Lower lobe of right lung (tissue), 2 donors: ENCODE data around the gene ERLIN1. TPM values are rescaled to one million over a fixed set of nuclear protein-coding genes. Genes with fewer than 3 reads are reported as not detected.

ENCODE experiments used
- ATAC-seq, 2 donors: fragments of 200-7000 bp; cut with Tn5 transposase; one replicate each; pipeline ENCODE4 v1.9.1; 2020 to 2022; ENCODE audit warnings: mild to moderate bottlenecking in 2 of 2, moderate library complexity in 2 of 2
- DNase-seq: peaks from one replicate; pipeline ENCODE4 v3.0.0-alpha.2; 2020
- H3K27ac ChIP-seq: fragments of 200-600 bp; one replicate; pipeline ENCODE4 v1.8.0; 2022
- H3K27me3 ChIP-seq: fragments of 200-600 bp; one replicate; pipeline ENCODE4 v1.8.0; 2022; ENCODE audit warnings: low read depth
- H3K36me3 ChIP-seq: fragments of 200-600 bp; one replicate; pipeline ENCODE4 v1.8.0; 2022; ENCODE audit warnings: mild to moderate bottlenecking
- H3K4me1 ChIP-seq: fragments of 200-600 bp; one replicate; pipeline ENCODE4 v1.8.0; 2022
- H3K4me3 ChIP-seq: fragments of 200-600 bp; one replicate; pipeline ENCODE4 v1.8.0; 2022; ENCODE audit warnings: mild to moderate bottlenecking
- H3K9me3 ChIP-seq: fragments of 200-600 bp; one replicate; pipeline ENCODE4 v1.8.0; 2022
- intact Hi-C: fragments of 100-400 bp; cut with DNase I; formaldehyde crosslinking; loops from one replicate; pipeline ENCODE4 v1.11.0; 2022
- total RNA-seq: library from RNA; stranded (reverse); fragmentation: NEBNext Ultra II Directional; extraction: Animal tissue kit (Norgen Biotek cat#: 25700); gene quantifications from one replicate; pipeline ENCODE4 v1.2.1, GENCODE V29; 2021
- TF ChIP-seq, protein P1 (sequence below): fragments of 200-600 bp; IDR thresholded peaks from one replicate; pipeline ENCODE4 v1.8.0; 2022; ENCODE audit warnings: antibody characterized with exemption, mild to moderate bottlenecking
- donor health status: DM: no; HTN: yes; CAD: no; lungs with severe emphysema.

Gene ERLIN1
- total RNA-seq, 1 donor from 2014 or later = 31.9 TPM

DNA sequence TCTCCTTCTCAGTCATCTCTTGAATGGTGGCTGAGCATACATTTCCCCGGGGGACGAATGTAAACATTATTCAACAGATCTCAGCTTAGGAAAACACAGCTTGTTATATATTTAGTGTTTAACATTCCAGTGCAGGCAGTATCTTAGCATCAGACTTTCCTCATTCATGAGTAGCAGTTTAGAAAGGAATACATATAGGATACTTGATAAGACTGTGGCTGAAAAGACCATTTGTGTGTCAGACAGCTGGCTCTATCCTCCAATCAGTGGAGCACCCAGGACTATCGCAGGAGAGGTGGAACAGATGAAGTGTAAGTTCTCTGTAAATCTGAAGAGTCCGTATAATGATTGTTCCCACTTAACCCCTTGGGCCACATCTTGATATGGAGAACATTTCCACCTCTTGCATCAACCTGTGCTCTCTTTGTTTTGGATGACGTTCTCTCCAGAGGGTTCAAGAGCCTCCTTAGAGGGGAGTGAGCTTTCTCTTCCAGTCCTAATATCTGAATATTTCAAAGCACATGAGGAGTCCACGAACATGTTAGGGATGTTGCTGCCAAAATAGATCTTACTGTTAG lies 34.0 kb downstream of the ERLIN1 start:
- H3K27ac ChIP-seq = no peak overlapping the region
- ATAC-seq (no peak), DNase-seq (no peak)
- intact Hi-C loops = no loop called here
- no peaks in the 10 kb centered on the region for H3K27me3 ChIP-seq
- H3K4me1 ChIP-seq = no peaks in the 10 kb centered on the region
- no peak overlapping the region for H3K4me3 ChIP-seq
- H3K36me3 ChIP-seq = peaks cover 72% of the 10 kb centered on the region
- TF ChIP-seq, protein P1, sequence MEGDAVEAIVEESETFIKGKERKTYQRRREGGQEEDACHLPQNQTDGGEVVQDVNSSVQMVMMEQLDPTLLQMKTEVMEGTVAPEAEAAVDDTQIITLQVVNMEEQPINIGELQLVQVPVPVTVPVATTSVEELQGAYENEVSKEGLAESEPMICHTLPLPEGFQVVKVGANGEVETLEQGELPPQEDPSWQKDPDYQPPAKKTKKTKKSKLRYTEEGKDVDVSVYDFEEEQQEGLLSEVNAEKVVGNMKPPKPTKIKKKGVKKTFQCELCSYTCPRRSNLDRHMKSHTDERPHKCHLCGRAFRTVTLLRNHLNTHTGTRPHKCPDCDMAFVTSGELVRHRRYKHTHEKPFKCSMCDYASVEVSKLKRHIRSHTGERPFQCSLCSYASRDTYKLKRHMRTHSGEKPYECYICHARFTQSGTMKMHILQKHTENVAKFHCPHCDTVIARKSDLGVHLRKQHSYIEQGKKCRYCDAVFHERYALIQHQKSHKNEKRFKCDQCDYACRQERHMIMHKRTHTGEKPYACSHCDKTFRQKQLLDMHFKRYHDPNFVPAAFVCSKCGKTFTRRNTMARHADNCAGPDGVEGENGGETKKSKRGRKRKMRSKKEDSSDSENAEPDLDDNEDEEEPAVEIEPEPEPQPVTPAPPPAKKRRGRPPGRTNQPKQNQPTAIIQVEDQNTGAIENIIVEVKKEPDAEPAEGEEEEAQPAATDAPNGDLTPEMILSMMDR = no peak
- no peaks in the 10 kb centered on the region for H3K9me3 ChIP-seq

DNA sequence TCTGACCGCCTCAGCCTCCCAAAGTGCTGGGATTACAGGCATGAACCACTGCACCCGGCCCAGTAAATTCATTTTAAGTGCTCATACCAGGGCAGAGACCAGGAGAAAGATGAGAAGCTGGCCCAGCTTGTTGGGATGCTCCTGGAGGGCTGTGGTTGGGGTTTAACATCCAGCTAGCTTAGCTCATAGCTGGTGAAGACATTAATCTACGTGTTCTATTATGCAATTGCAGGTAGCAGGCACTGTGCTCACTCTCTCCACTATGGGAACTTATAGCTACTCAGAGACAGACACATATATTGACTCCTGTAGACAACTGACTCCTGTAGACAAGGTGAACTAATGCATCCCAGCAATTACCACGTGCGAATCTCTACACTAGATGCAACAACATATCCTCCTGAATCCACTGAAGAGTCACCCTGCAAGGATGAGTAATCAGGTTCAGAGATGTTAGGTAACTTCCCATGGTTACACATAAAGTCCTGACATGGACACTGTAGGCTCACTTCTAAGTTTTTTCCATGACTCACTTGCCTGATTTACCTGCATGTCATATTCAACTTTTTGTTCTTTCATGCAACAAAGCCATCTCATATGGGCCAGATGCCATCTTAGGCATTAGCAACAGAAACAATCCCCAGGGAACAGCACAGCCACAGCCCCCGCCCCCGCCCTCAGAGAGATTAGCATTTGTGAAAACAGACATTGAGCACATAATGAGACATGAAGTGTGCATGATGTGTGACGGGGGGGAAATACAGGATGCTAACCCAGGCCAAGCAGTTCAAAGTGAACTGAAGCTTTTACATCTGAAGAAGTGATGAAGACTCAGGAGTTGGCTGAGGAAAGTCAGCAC lies 37.2 kb downstream of the ERLIN1 start:
- Histone ChIP-seq H3K36me3 (peaks cover 42% of the 10 kb centered on the region), H3K27ac (no peak overlapping the region), H3K27me3 (no peaks in the 10 kb centered on the region), H3K9me3 (no peaks in the 10 kb centered on the region), H3K4me3 (no peak overlapping the region), H3K4me1 (no peaks in the 10 kb centered on the region)
- intact Hi-C loops = no loop called here
- ATAC-seq (no peak), DNase-seq (no peak)
- TF ChIP-seq, protein P1 = no peak

DNA sequence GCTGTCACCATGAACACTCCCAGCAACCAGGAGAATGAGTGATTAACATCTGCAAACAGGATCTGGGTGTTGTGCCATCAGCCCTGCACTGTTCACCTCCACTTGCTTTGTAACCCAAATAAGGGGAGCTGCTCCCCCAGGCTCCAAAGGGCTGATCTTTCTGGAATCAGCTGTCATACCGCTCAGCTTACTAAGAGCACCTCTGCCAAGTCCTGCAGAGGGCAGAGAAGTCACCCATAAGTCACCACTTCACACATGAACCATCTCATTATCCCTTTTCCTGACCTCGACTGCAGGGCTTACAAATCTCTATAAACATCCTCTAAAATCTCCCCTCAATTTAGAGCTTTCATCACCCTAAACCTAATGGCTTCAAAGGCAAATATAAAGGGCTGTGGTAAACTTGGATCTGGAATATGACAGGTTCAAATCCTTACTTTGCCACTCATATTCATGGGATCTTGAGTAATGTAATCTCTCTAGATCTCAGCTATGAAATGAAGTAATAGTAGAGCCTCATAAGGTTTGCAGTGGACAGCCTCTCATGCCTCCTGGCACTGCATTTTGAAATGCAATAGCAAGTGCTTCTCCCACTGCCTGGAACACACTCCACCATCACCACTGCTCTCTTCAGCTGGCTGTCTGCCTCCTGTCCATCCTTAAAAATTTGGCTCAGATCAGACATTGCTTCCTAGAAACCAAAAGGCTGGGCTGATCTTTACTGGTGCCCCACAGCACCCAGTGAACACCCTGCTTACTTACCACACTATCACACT lies 38.8 kb downstream of the ERLIN1 start:
- Histone ChIP-seq H3K36me3 (peaks cover 27% of the 10 kb centered on the region), H3K9me3 (no peaks in the 10 kb centered on the region), H3K4me3 (no peak overlapping the region), H3K4me1 (no peaks in the 10 kb centered on the region), H3K27me3 (no peaks in the 10 kb centered on the region), H3K27ac (no peak overlapping the region)
- DNase-seq = no peak
- intact Hi-C loops = no loop called here
- ATAC-seq = no peak
- TF ChIP-seq, protein P1 = no peak

GRCh38 chr10:100146398-100146797 lies 39.4 kb downstream of the ERLIN1 start:
- DNase-seq = no peak
- intact Hi-C loops = no loop called here
- H3K9me3 ChIP-seq = no peaks in the 10 kb centered on the region
- no peak overlapping the region for H3K27ac ChIP-seq
- H3K4me1 ChIP-seq = no peaks in the 10 kb centered on the region
- no peak for ATAC-seq
- H3K27me3 ChIP-seq = no peaks in the 10 kb centered on the region
- peaks cover 20% of the 10 kb centered on the region for H3K36me3 ChIP-seq
- TF ChIP-seq, protein P1 = no peak
- no peak overlapping the region for H3K4me3 ChIP-seq

DNA sequence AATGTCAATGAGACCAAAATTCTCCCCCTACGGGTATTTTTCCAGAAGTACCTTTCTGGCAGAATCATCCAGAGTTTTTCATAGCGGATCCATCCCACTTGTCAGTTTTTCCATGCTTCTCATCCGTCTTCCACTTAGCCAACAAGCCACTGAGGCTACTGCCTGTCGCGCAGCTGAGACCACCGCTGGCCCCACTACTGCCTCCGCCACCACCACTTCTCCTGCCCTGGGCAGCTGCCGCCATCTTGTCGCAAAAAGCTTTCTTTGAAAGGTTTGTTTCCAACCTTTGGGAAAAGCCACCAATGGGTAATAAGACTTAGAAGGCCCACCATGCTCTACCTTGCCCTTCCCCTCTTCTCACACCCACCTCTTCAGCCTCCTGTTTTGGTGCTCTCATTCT lies 42.1 kb downstream of the ERLIN1 start:
- TF ChIP-seq, protein P1 = no peak
- Histone ChIP-seq H3K4me1 (no peaks in the 10 kb centered on the region), H3K9me3 (no peaks in the 10 kb centered on the region), H3K27me3 (no peaks in the 10 kb centered on the region), H3K36me3 (no peaks in the 10 kb centered on the region), H3K4me3 (no peak overlapping the region), H3K27ac (no peak overlapping the region)
- intact Hi-C loops = no loop called here
- no peak for DNase-seq
- no peak for ATAC-seq
